Heart left ventricle (tissue), 11 donors: Measurements from ENCODE around the gene SPANXA1. TPM values are rescaled to one million over a fixed set of nuclear protein-coding genes. Genes with fewer than 3 reads are reported as not detected.

ENCODE experiments used
- polyA plus RNA-seq, 2 donors: library from polyadenylated mRNA; stranded (reverse); fragments of 200-250 nt; gene quantifications; one replicate each; pipeline ENCODE4 v1.2.3, GENCODE V29; 2013
- total RNA-seq, 9 donors: library from RNA; depleted of rRNA in 2 of 9; stranded (reverse); fragments of >200 nt in 2 of 9; fragmentation: NEBNext Ultra II Directional in 3 of 9; extraction: Animal tissue kit (Norgen Biotek cat#: 25700) in 3 of 9; gene quantifications; one replicate each; pipeline versions ENCODE4 v1.1.0 to v1.2.4, GENCODE V29; 2016 to 2023
- donor health status: ischemic (EF 13 %, LVEDD 7.1; RV severe dilation, severe dysfunction).
- donor health status: healthy with polysubstance abuse.
- donor health status: DM: no; HTN: yes; CAD: no.
- donor health status: DM: no; HTN: no; CAD: no.
- donor health status: ischemic (EF 25% LVEDD 5.7; RV mildly dilated, moderate dysfunction).
- donor health status: healthy.
- donor health status: DM: yes; HTN: yes; CAD: no.
- donor health status: PGD.
- donor health status: nonischemic (EF 23%, LVEDD 6.1; RV moderate dilation, normal function).

Gene SPANXA1
- total and polyA plus RNA-seq, 11 donors = not detected

Other genes with a start within 250 kb of the SPANXA1 start
- not detected for gene SPANXA2, start 5.0 kb upstream of the SPANXA1 start, total RNA-seq
- not detected for gene SPANXA2, start 5.0 kb upstream of the SPANXA1 start, polyA plus RNA-seq
- not detected for gene SPANXD, start 114.0 kb upstream of the SPANXA1 start, total RNA-seq
- gene SPANXD, start 114.0 kb upstream of the SPANXA1 start, polyA plus RNA-seq = not detected